Effector memory CD4-positive, alpha-beta T cell (primary cell): ENCODE results near the gene PRR15L.
"Not testable (repeated sequence)": the region's sequence is repeated elsewhere in the genome, so short reads cannot be mapped to it uniquely, and the experiment has no call there.

Experiments used
- DNase-seq, 3 donors: peaks; one replicate each; pipeline ENCODE4 v3.0.0-alpha.2; 2020
- H3K27ac ChIP-seq: 2 replicates; pipeline ENCODE4 v1.7.0; 2013; ENCODE audit warnings: mild to moderate bottlenecking, low read length, moderate library complexity; ENCODE audit not compliant: insufficient read depth, poor library complexity, severe bottlenecking
- H3K27me3 ChIP-seq: replicated peaks from 2 replicates; pipeline ENCODE4 v1.7.0; 2013; ENCODE audit warnings: mild to moderate bottlenecking, low read length; ENCODE audit not compliant: insufficient read depth, control insufficient read depth, poor library complexity, severe bottlenecking
- H3K36me3 ChIP-seq: 2 replicates; pipeline ENCODE4 v1.7.0; 2013; ENCODE audit warnings: mild to moderate bottlenecking, low read length, moderate library complexity; ENCODE audit not compliant: control insufficient read depth, insufficient read depth
- H3K4me1 ChIP-seq: 2 replicates; pipeline ENCODE4 v1.7.0; 2013; ENCODE audit warnings: low read length, mild to moderate bottlenecking; ENCODE audit not compliant: control insufficient read depth, insufficient read depth, poor library complexity, severe bottlenecking
- H3K4me3 ChIP-seq: 2 replicates; pipeline ENCODE4 v1.7.0; 2013; ENCODE audit warnings: low read length, low read depth, mild to moderate bottlenecking; ENCODE audit not compliant: insufficient read depth, poor library complexity, severe bottlenecking
- H3K9me3 ChIP-seq: 2 replicates; pipeline ENCODE4 v1.7.0; 2013; ENCODE audit warnings: mild to moderate bottlenecking, low read length, moderate library complexity; ENCODE audit not compliant: control insufficient read depth

Gene PRR15L

DNA sequence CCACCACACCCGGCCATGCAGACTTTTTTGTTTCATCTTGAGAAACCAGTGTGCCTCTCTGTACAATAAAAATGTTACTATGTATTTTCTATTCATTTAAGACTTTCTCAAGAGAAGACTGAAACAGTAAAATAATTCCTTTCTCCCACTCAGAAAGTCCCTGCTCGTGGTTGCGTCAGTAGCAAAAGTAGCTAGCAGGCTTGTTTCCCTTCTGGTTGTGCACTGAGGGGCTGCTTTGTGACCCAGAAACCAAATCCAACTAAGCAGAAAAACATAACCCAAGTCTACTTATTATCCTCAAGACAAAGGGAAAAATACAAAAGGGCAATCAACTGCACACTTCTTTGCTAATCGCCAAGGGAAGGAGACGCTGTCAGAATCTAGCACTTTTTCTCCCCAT, 19.7 kb downstream of the PRR15L start:
- Histone ChIP-seq H3K4me3 (no peak overlapping the region), H3K9me3 (no peaks in the 10 kb centered on the region), H3K27ac (no peak overlapping the region), H3K4me1 (peaks cover 9% of the 10 kb centered on the region), H3K27me3 (no peaks in the 10 kb centered on the region), H3K36me3 (no peaks in the 10 kb centered on the region)
- no peak for DNase-seq

- no peak overlapping the region for H3K27ac ChIP-seq
These were observed 21.7 kb downstream of the PRR15L start for GRCh38 chr17:47935961-47936360.

GRCh38 chr17:47935468-47935867, 22.2 kb downstream of the PRR15L start:
- not testable (repeated sequence) for H3K4me3 ChIP-seq, H3K27me3 ChIP-seq, H3K36me3 ChIP-seq, H3K9me3 ChIP-seq, H3K27ac ChIP-seq, DNase-seq, H3K4me1 ChIP-seq

More at GRCh38 chr17:47935961-47936360, 21.7 kb downstream of the PRR15L start:
- no peak for DNase-seq
- Histone ChIP-seq H3K4me1 (no peaks in the 10 kb centered on the region), H3K9me3 (no peaks in the 10 kb centered on the region), H3K4me3 (no peak overlapping the region), H3K36me3 (no peaks in the 10 kb centered on the region), H3K27me3 (no peaks in the 10 kb centered on the region)

GRCh38 chr17:47934856-47935255, 22.8 kb downstream of the PRR15L start:
- H3K27me3 ChIP-seq, result no peaks in the 10 kb centered on the region
- no peak overlapping the region for H3K27ac ChIP-seq
- no peaks in the 10 kb centered on the region for H3K9me3 ChIP-seq
- H3K4me1 ChIP-seq, result no peaks in the 10 kb centered on the region
- no peak overlapping the region for H3K4me3 ChIP-seq
- DNase-seq, result no peak
- H3K36me3 ChIP-seq, result peaks cover 6% of the 10 kb centered on the region

DNA sequence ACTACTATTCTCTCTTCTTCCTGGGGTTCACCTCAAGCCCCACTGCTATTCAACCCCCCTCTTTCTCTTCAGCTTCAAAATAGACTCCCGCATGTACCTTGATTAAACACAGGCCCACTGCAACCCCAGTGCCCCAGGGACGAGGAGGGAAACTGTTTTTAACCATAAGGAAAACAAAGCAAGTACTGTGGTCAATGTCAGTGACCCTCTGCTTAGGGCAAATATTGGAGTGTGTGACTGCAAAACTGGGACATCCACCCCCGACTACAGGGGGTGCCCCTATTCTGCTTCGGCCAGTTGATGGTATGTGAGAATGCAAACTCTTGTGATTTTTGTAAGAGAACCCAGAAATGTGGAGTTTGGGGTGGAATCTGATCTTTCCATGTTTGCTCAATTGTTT, 25.8 kb downstream of the PRR15L start:
- Histone ChIP-seq H3K27ac (no peak overlapping the region), H3K36me3 (peaks cover 34% of the 10 kb centered on the region), H3K27me3 (no peaks in the 10 kb centered on the region), H3K4me1 (no peaks in the 10 kb centered on the region), H3K4me3 (no peak overlapping the region), H3K9me3 (no peaks in the 10 kb centered on the region)
- no peak for DNase-seq

GRCh38 chr17:47929218-47930000, 28.3 kb downstream of the PRR15L start:
- DNase-seq, result no peak
- no peak overlapping the region for H3K4me3 ChIP-seq
- H3K9me3 ChIP-seq, result no peaks in the 10 kb centered on the region
- no peak overlapping the region for H3K27ac ChIP-seq
- H3K36me3 ChIP-seq, result peaks cover 58% of the 10 kb centered on the region
- no peaks in the 10 kb centered on the region for H3K4me1 ChIP-seq
- H3K27me3 ChIP-seq, result no peaks in the 10 kb centered on the region

DNA sequence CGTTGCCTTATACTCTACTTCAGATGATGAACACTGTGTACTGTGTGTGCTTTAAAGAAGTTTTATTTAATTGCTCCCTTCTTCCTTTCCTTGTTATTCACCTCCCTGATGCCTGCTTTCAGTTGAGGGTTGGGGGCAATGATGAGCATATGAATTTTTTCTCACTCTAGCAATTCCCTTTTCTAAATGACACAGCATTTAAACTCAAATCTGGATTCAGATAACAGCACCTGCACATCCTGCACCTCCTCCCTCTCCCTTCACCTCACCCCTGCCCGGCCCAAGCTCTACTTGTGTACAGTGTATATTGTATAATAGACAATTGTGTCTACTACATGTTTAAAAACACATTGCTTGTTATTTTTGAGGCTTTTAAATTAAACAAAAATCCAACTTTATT, 29.3 kb downstream of the PRR15L start:
- no peaks in the 10 kb centered on the region for H3K9me3 ChIP-seq
- no peak for DNase-seq
- H3K27me3 ChIP-seq, result no peaks in the 10 kb centered on the region
- no peaks in the 10 kb centered on the region for H3K4me1 ChIP-seq
- no peak overlapping the region for H3K27ac ChIP-seq
- no peak overlapping the region for H3K4me3 ChIP-seq
- H3K36me3 ChIP-seq, result peaks cover 67% of the 10 kb centered on the region

DNA sequence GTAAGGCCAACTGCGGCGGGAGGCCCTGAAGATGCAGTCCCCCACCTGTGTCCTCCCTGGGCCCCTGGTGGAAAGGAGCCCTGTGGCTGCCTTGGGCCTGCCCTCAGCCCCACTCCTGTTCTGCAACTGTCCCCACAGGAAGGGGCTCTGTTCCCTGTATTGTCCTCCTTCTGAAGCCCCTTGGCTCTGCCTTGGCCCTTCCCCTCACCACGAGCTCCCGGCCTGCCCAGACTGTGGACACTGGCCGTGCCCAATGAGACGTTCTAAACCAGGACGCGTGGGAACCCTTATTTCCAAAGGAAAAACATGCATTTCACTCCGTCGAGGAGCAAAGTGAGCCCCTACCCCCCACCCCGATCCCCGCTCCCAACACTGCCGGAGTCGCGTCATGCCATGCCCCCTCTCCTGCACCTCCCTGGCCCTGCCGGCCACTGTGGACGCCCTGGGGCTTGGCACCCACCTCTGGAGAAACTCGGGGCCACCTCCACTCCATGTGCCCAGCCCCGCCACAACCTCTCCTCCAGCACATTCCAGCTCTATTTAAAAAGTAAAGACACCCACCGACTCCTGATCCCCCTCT, 29.8 kb downstream of the PRR15L start:
- Histone ChIP-seq H3K36me3 (peaks cover 72% of the 10 kb centered on the region), H3K4me3 (no peak overlapping the region), H3K27ac (no peak overlapping the region), H3K9me3 (no peaks in the 10 kb centered on the region), H3K27me3 (no peaks in the 10 kb centered on the region), H3K4me1 (no peaks in the 10 kb centered on the region)
- DNase-seq, result no peak

- Histone ChIP-seq H3K4me3 (no peak overlapping the region), H3K4me1 (no peaks in the 10 kb centered on the region), H3K9me3 (no peaks in the 10 kb centered on the region), H3K36me3 (peaks cover 84% of the 10 kb centered on the region), H3K27me3 (no peaks in the 10 kb centered on the region), H3K27ac (no peak overlapping the region)
- no peak for DNase-seq
These were observed 32.0 kb downstream of the PRR15L start for GRCh38 chr17:47925678-47925988.

DNA sequence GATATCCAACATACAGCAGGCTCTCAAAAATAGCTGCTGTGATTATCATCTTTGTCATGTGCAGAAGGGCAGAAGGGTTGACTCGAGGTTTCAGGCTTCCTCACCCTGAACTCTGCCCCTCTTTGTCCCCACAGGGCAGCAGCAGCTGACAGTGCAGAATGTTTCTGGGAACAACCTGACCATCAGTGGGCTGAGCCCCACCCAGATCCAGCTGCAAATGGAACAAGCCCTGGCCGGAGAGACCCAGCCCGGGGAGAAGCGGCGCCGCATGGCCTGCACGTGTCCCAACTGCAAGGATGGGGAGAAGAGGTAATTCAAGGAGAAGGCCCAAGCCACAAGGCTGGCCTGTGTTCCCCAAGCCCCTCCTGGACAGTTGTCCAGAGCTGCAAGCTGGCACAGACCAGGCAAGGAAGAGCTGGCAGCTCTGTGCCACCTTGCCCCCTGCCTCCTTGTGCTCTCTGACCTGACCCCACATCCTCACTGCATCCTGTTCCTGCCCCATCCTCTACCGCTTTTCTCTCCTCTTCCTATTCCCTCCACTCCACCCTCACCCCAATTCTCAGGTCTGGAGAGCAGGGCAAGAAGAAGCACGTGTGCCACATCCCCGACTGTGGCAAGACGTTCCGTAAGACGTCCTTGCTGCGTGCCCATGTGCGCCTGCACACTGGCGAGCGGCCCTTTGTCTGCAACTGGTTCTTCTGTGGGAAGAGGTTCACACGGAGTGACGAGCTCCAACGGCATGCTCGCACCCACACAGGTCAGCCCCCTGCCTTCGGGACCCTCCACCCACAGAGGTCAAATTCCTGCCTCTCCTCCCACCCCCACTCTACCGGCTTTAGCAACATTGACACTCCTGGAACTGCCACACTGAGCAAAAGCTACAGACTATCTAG, 32.7 kb downstream of the PRR15L start:
- Histone ChIP-seq H3K27me3 (no peaks in the 10 kb centered on the region), H3K9me3 (no peaks in the 10 kb centered on the region), H3K27ac (no peak overlapping the region), H3K4me3 (no peak overlapping the region), H3K4me1 (no peaks in the 10 kb centered on the region), H3K36me3 (peaks cover 80% of the 10 kb centered on the region)
- no peak for DNase-seq
